Right atrium auricular region (tissue), 2 donors: ENCODE measurements around the gene F8. TPM values are rescaled to one million over a fixed set of nuclear protein-coding genes. Genes with fewer than 3 reads are reported as not detected.
"Not testable (repeated sequence)": the region's sequence is repeated elsewhere in the genome, so short reads cannot be mapped to it uniquely, and the experiment has no call there.

Source experiments
- DNase-seq: peaks from one replicate; pipeline ENCODE4 v3.0.0-alpha.2; 2019; ENCODE audit warnings: low spot score
- H3K27ac ChIP-seq, 2 donors: fragments of 200-600 bp; sonication (generic); 1 replicate in 1 of 2; 2 replicates in 1 of 2; pipeline ENCODE4 v1.5.1; 2016 to 2019
- H3K27me3 ChIP-seq, 2 donors: fragments of 200-600 bp; sonication (generic); one replicate each; pipeline versions ENCODE4 v1.5.1 to v1.6.0; 2017 to 2019
- H3K36me3 ChIP-seq: fragments of 200-600 bp; sonication (generic); one replicate; pipeline ENCODE4 v1.5.1; 2016
- H3K4me1 ChIP-seq, 2 donors: fragments of 200-600 bp; sonication (generic); one replicate each; pipeline versions ENCODE4 v1.5.1 to v1.6.0; 2017 to 2019
- H3K4me3 ChIP-seq, 2 donors: fragments of 200-600 bp; sonication (generic); 1 replicate in 1 of 2; 2 replicates in 1 of 2; pipeline ENCODE4 v1.5.1; 2017 to 2019; ENCODE audit warnings: mild to moderate bottlenecking in 1 of 2, moderate library complexity in 1 of 2
- H3K9me3 ChIP-seq, 2 donors: fragments of 200-600 bp; sonication (generic); one replicate each; pipeline ENCODE4 v1.5.1; 2019
- CTCF ChIP-seq, 2 donors: fragments of 200-600 bp; sonication (generic); IDR thresholded peaks; one replicate each; pipeline ENCODE4 v1.5.1; 2019; ENCODE audit warnings: antibody characterized with exemption in 2 of 2
- total RNA-seq, 2 donors: library from RNA; depleted of rRNA; stranded (reverse); fragments of >200 nt; gene quantifications; one replicate each; pipeline ENCODE4 v1.1.0, GENCODE V29; 2016

Gene F8
- total RNA-seq, 2 donors from 2014 or later: 41.2 to 42.9 TPM

DNA sequence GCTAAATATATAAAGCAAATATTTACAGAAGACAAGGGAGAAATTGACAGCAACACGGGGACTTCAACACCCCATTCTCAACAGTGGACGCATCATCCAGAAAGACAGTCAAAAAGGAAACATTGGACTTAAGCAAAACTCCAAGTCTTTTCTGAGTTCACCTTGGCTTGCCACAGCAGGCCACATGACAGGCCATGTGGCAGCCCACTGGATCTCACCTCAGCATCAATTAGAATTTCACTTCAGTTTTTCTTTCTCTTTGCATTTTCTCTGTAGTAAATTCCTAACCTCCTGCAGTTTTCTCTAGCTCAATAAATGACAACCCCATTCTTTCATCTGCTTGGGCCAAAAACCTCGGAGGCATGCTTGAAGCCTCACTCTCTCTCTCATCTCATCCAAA lies 200.5 kb downstream of the F8 start:
- no peak for TF ChIP-seq CTCF (IDR thresholded peaks at IDR 0.05)
- no peaks in the 10 kb centered on the region for H3K9me3 ChIP-seq
- H3K36me3 ChIP-seq: no peaks in the 10 kb centered on the region
- no peak overlapping the region for H3K27ac ChIP-seq
- H3K27me3 ChIP-seq: no peaks in the 10 kb centered on the region
- H3K4me1 ChIP-seq: no peaks in the 10 kb centered on the region
- H3K4me3 ChIP-seq: no peak overlapping the region
- DNase-seq: no peak

- Histone ChIP-seq H3K4me3 (no peak overlapping the region), H3K27me3 (no peaks in the 10 kb centered on the region), H3K36me3 (no peaks in the 10 kb centered on the region), H3K9me3 (no peaks in the 10 kb centered on the region), H3K4me1 (no peaks in the 10 kb centered on the region), H3K27ac (no peak overlapping the region)
- DNase-seq: no peak
- no peak for TF ChIP-seq CTCF (IDR thresholded peaks at IDR 0.05)
These were observed 201.0 kb downstream of the F8 start for GRCh38 chrX:154821523-154821922.

DNA sequence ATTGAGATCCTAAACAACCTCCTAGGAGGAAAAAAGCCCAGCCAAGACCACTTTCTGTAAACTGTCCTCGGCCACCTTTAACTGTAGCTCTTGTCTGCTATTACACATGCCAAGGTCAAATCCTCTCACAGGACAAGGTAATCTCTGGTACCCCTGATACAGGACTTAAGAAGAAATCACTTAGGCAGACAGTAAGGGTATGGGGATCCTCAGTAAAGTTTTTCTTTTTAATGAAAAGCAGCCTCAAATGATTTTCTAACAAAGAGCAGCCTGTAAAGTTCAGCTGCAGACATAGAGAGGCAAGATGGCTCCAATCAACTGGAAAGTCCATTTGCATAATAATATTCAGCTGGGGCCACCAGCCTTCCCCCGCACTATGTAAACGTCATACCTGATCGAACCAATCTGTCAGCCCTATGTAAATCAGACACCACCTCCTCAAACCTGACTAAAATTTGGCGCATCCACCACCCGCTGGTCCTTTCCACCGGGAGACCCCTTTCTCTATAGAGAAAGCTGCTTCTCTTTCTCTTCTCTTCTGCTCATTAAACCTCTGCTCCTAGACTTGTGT lies 202.7 kb downstream of the F8 start:
- Histone ChIP-seq H3K9me3 (no peaks in the 10 kb centered on the region), H3K27me3 (no peaks in the 10 kb centered on the region), H3K36me3 (no peaks in the 10 kb centered on the region), H3K4me3 (no peak overlapping the region), H3K4me1 (no peaks in the 10 kb centered on the region), H3K27ac (no peak overlapping the region)
- no peak for DNase-seq
- TF ChIP-seq CTCF (IDR thresholded peaks at IDR 0.05): no peak

DNA sequence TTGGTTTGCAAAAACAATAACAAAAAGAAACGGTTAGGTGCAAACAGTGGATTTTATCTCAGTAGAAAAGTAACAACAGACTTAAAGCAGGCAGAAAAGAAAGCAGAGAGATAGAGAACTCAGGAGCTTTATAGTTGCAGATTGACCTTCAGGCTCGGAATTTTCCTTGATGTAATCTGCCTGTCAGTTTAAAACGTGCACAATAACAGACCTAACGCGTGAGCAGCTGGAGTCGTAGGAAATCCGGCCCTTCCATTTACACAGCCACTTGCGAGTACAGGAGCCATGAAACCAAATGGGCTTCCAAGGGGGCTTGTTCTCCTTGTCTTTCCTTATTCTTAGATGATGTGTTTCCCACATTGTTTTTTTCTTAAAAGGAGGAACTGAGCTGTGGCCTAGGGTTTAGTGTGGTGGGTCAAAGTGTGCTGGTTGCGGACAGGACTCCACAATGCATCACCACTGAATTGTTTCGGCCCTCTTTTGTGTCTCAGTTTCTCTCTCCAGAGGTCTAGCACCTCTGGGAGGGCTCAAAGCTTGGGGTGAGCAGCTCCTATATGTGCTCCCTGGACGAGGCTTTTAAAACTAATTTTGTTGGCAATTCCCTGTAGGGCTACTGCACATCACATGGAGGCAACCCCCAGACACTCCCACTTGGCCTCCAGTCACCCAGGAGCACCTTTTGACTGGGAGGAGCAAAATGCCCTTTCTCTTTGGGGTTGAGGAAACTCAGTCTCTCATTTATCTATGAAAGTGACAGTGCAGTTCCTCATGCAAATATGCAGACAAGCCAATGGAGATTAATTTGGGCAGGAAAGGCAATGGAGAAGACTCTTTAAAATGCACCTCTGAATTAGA lies 203.4 kb downstream of the F8 start:
- H3K27me3 ChIP-seq: no peaks in the 10 kb centered on the region
- no peak overlapping the region for H3K27ac ChIP-seq
- no peak overlapping the region for H3K4me3 ChIP-seq
- H3K4me1 ChIP-seq: no peaks in the 10 kb centered on the region
- no peaks in the 10 kb centered on the region for H3K36me3 ChIP-seq
- no peak for TF ChIP-seq CTCF (IDR thresholded peaks at IDR 0.05)
- no peak for DNase-seq
- H3K9me3 ChIP-seq: no peaks in the 10 kb centered on the region

GRCh38 chrX:154817048-154817618 lies 205.4 kb downstream of the F8 start:
- H3K36me3 ChIP-seq, H3K9me3 ChIP-seq, H3K4me1 ChIP-seq, H3K4me3 ChIP-seq, H3K27me3 ChIP-seq, H3K27ac ChIP-seq, DNase-seq: not testable (repeated sequence)

- H3K27me3 ChIP-seq, H3K36me3 ChIP-seq, H3K27ac ChIP-seq, H3K4me3 ChIP-seq, DNase-seq, H3K4me1 ChIP-seq, H3K9me3 ChIP-seq: not testable (repeated sequence)
These were observed 206.1 kb downstream of the F8 start for GRCh38 chrX:154816326-154816898.
